IPS-NIHi11 (cell line): ENCODE results near the gene PRKCZ.
"Not testable (repeated sequence)": the region's sequence is repeated elsewhere in the genome, so short reads cannot be mapped to it uniquely, and the experiment has no call there.

Experiments
- DNase-seq: peaks from one replicate; pipeline ENCODE4 v3.0.0; 2012; ENCODE audit warnings: mixed read lengths, low spot score

The PRKCZ gene

GRCh38 chr1:2134621-2135307 is 84.6 kb downstream of the PRKCZ start:
- DNase-seq, result no peak

DNA sequence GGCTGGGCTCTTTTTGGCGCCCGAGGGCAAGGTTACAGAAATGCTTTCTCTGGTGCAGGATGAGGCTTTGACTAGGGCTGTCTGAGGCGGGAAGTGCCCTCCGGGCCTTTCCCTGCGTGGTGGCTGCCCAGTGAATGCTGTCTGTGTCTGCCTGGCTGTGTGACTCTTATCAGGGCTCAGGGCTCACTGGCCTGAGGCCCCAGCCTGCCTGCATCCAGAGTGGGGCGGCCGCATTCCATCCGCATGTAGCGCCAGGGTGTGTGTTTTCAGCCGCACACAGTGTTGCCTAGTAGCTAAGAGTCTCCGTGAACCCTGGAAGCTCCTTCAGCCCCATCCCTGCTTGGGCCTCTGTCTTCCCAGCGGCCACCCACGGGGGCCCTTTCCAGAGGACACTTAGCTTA is 85.2 kb downstream of the PRKCZ start:
- DNase-seq, result no peak

- no peak for DNase-seq
Observed at GRCh38 chr1:2135941-2136340, 85.7 kb downstream of the PRKCZ start.

GRCh38 chr1:2136386-2137235 is 86.4 kb downstream of the PRKCZ start:
- no peak for DNase-seq

DNA sequence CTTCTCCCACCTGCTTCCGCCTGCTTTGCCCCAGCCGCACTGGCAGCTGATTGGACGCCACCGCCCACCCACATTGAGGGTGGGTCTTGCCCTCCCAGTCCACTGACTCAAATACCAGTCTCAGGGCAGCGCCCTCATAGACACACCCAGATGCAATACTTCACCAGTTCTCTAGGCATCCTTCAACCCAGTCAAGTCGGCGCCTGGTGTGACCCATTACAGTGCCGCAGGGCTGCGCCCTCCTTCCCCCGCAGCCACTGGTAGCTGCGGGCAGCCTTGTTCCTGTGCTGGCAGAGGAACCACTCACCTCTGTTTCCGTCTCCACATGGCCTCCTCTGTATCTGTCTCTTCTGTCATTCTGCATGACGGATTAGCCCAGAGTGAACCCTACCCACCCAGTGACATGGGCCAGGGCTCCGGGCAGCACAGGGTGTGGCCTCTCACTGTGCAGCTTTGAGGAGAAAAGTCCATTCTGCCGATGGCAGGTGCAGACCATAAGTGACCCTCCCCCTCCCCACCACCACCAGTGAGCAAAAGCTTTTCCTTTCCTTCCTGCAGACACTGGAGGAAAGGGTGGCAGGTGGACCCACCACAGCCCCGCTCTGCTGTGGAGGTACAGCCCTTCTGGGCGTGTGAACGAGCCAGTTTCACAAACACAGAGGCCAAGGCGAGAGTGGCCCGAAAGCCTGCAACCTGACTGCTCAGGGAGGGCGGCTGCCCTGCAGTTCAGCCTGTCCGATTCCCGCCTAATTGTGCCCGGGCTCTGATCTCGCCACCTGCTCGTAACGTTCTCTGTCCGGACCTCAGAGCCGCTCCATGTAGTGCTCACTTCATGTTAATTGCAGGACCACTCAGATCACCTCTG is 87.3 kb downstream of the PRKCZ start:
- no peak for DNase-seq

DNA sequence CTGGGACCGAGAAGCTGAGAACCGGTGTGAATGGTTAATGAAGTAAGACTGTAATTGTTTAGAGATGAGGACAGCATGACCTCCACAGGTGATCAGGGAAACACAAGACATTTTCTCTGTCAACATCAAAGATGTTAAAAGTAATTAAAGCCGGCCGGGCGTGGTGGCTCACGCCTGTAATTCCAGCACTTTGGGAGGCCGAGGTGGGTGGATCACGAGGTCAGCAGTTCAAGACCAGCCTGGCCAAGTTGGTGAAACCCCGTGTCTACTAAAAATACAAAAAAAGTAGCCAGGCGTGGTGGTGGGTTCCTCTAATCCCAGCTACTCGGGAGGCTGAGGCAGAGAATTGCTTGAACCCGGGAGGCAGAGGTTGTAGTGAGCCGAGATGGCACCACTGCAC is 88.9 kb downstream of the PRKCZ start:
- DNase-seq, result not testable (repeated sequence)

DNA sequence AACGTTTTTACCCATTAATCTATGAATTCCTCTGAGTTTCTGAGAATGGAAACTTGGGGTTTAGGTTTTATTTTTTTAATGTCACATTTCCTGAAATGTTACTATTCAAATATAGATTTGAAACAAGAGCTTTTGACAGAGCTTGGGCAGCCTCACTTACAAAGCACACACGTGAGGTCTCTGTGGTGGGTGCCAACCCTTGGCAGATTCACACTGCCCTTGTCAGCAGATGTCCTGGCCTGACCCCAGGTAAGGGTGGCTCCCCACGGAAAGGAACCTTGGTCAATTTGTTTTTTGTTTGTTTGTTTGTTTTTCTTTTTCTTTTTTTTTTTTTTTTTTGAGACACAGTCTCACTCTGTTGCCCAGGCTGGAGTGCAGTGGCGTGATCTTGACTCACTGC is 90.8 kb downstream of the PRKCZ start:
- DNase-seq, result no peak

DNA sequence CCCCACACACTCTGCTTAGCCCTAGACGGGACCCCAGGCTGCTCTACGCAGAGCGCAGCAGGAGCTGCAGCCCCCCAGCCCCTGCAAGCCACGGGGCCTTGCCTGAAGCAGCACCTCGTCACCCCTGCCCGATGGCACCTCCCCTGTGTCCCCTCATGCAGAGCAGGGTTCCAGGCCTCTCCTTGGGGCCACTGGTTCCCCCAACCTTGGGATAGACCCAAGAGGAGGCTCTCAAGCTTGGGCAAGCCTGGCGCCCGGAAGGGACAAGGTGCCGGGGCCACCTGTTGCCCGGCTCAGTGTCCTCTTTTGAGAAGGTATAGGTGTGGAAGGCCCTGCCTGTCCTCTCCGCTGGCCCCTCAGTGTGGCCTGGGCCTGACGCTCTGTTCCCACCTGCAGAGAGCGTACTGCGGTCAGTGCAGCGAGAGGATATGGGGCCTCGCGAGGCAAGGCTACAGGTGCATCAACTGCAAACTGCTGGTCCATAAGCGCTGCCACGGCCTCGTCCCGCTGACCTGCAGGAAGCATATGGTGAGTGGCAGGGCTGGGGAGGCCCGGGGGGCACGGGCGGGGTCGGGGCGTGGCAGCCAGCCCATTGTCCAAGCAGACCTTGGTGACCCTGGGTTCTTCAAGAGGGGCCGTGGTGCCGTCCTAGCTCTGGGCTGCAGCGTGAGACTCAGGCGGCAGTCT is 93.7 kb downstream of the PRKCZ start:
- DNase-seq, result no peak

GRCh38 chr1:2144501-2145090 is 94.4 kb downstream of the PRKCZ start:
- no peak for DNase-seq

- no peak for DNase-seq
Observed at GRCh38 chr1:2145946-2146835, 96.0 kb downstream of the PRKCZ start.

- no peak for DNase-seq
Observed at GRCh38 chr1:2146836-2147517, 96.8 kb downstream of the PRKCZ start.

DNA sequence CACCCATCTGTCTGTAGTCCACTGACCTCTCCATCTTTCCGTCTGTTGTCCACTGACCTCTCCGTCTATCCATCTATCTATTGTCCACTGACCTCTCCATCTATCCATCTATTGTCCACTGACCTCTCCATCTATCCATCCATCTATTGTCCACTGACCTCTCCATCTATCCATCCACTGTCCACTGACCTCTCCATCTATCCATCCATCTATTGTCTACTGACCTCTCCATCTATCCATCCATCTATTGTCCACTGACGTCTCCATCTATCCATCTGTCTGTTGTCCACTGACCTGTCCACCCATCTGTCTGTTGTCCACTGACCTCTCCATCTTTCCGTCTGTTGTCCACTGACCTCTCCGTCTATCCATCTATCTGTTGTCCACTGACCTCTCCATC is 97.7 kb downstream of the PRKCZ start:
- DNase-seq, result not testable (repeated sequence)

DNA sequence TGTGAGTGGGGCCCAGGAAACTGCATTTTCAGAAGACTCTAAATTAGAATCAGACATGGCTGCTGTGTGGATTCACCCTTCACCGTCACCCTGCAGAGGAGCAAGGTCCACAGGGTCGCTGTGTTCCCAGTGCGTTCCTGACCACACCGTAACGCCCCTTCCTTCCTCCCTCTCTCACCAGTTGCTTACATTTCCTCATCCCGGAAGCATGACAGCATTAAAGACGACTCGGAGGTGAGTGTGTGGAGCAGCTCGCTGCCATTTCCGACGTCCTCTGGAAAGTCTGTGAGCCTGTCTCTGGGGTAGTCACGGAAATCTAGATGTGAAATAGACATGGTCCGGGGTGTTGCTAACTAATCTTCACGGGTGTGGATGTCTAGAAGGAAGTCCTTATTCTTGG is 98.5 kb downstream of the PRKCZ start:
- DNase-seq, result no peak

DNA sequence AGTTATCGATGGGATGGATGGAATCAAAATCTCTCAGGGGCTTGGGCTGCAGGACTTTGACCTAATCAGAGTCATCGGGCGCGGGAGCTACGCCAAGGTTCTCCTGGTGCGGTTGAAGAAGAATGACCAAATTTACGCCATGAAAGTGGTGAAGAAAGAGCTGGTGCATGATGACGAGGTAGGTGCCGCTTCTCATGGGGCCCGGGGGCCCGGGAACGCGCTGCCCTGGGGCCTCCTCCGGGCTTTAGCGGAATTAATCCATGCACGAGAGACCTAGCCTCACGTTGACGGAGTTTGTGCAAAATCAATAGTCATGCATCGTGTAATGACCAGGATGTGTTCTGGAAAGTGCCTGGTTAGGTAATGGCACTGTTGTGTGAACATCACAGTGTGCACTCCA is 100.6 kb downstream of the PRKCZ start:
- no peak for DNase-seq

DNA sequence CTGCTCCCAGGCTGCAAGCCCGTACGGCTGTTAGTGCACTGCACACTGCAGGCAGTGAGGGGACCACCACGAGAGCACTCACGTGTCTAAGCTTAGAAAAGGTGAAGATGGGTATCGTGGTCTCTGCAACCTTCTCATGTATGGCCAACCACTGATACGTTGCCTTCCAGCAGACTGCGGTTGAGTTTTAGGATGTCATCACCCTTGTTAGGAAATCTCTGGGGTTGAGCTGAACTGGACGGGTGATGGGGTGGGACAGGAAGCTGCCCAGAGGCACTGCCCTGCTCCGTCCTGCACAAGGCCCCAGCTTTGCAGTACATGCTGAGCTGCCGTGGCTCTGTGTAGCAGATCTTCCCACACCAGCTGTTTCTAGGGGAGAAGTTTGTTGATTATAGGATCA is 101.0 kb downstream of the PRKCZ start:
- DNase-seq, result no peak

- DNase-seq, result no peak
Observed at GRCh38 chr1:2151911-2152310, 101.7 kb downstream of the PRKCZ start.

GRCh38 chr1:2152954-2153353 is 102.7 kb downstream of the PRKCZ start:
- DNase-seq, result no peak

DNA sequence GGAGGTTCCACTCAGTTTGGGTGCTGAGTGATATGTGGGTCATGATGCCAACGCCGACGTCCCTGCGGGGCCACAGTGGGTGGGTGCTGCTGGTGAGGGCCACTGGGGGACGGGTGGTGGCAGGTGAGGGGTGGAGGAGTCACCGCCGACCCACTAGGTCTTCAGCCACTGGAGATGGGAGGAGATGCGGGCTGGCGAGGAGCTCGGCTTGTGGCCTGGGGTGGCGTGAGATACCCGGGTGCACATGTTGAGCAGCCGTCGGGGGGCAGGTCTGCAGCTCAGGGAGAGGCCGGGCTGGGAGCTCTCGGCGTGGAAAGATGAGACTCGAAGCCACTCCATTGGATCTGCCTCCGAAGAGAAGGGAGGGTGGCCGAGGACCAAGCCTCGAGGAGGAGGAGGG is 103.8 kb downstream of the PRKCZ start:
- no peak for DNase-seq

- no peak for DNase-seq
Observed at GRCh38 chr1:2155147-2155598, 105.0 kb downstream of the PRKCZ start.

GRCh38 chr1:2155788-2156187 is 105.6 kb downstream of the PRKCZ start:
- DNase-seq, result no peak
